Left ventricle myocardium superior (tissue), 1 donor: ENCODE results near the gene ARHGAP25. TPM values are rescaled to one million over a fixed set of nuclear protein-coding genes. Genes with fewer than 3 reads are reported as not detected.

Experiments used
- ATAC-seq: fragments of 200-7000 bp; cut with Tn5 transposase; one replicate; pipeline ENCODE4 v1.9.1; 2020; ENCODE audit warnings: mild to moderate bottlenecking, moderate library complexity
- DNase-seq: peaks from one replicate; pipeline ENCODE4 v3.0.0-alpha.2; 2020
- intact Hi-C: fragments of 100-400 bp; cut with micrococcal nuclease; formaldehyde crosslinking; loops from one replicate; pipeline ENCODE4 v1.11.0; 2022
- long read RNA-seq: library from polyadenylated mRNA; unstranded; transcript quantifications from one replicate; pipeline ENCODE4 v2.0.0, GENCODE V29; 2021
- total RNA-seq: library from RNA; stranded (reverse); fragmentation: NEBNext Ultra II Directional; extraction: Animal tissue kit (Norgen Biotek cat#: 25700); gene quantifications from one replicate; pipeline ENCODE4 v1.2.1, GENCODE V29; 2021
- donor health status: DM: no; HTN: yes; CAD: no; lungs with severe emphysema.

ARHGAP25 gene, protein sequence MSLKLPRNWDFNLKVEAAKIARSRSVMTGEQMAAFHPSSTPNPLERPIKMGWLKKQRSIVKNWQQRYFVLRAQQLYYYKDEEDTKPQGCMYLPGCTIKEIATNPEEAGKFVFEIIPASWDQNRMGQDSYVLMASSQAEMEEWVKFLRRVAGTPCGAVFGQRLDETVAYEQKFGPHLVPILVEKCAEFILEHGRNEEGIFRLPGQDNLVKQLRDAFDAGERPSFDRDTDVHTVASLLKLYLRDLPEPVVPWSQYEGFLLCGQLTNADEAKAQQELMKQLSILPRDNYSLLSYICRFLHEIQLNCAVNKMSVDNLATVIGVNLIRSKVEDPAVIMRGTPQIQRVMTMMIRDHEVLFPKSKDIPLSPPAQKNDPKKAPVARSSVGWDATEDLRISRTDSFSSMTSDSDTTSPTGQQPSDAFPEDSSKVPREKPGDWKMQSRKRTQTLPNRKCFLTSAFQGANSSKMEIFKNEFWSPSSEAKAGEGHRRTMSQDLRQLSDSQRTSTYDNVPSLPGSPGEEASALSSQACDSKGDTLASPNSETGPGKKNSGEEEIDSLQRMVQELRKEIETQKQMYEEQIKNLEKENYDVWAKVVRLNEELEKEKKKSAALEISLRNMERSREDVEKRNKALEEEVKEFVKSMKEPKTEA
- 5.4 TPM for total RNA-seq
- long read RNA-seq, transcript ARHGAP25-203 (10 exons, 2,939 nt) = major isoform, 5 of 7 reads
- long read RNA-seq, partial matches to known transcripts = 1 of 7 reads
- long read RNA-seq, other reads (novel, unspliced or antisense) = 1 of 7 reads

DNA sequence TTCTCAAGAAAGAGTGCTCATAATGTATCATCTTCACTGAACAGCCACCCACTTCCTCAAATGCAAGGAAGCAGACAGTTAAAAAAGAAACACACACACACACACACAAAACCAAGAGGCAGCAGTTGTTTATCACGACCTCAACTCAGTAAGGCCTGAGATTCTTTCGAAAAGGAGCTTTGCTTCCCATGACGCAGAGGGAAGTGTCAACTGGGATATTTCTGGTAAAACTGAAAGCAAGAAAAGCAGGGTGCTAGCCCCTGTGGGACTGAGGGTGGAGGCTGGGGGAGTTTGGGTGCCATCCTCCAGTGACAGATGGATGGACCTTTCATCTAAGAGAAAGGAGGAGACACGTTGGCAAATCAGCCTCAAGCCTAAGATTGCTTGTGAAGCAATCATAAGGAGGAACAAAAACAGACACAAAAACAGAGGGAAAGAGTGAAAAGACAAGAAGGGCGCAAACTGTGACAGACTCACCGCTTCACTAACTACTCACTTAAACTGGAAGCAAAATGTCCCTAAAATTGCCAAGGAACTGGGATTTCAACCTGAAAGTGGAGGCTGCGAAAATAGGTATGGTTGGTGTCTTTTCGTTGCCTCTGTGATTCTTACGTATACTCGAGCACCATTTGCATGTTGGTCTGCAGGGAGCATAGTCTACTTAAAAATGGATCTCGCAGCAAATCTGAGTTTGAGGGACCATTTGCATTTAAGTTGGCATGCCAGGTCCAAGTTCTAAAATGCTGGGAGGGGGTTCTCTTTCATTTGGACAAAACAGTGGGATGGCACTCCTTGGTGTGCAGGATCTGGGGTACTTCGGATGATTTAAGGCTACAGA is at the start of gene ARHGAP25:
ARHGAP25 (plus strand) TSS at position 124 of the 838 bp plus-strand sequence; CDS start at position 513, 389 bp downstream.
- intact Hi-C loops = no loop called here
- DNase-seq = no peak
- peak; percentile 51 for ATAC-seq

DNA sequence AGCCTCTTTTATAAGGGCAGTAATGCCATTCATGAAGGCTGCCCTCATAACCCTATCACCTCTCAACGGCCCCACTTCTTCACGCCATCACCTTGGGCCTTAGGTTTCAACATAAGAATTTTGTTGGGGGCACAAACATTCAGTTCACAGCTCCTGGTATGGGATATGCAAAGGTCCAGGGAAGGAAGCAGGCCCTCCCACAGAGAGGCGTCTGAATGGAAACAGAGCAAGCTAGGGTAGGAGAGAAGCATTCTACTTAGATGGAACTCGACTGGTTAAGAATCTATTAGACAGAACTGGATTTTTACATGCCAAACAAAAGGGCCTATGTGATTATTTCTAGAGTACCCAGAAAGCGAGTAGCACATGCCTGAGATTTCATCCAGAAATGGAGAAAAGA is 48.4 kb upstream of the ARHGAP25 start:
- ATAC-seq (no peak), DNase-seq (no peak)

DNA sequence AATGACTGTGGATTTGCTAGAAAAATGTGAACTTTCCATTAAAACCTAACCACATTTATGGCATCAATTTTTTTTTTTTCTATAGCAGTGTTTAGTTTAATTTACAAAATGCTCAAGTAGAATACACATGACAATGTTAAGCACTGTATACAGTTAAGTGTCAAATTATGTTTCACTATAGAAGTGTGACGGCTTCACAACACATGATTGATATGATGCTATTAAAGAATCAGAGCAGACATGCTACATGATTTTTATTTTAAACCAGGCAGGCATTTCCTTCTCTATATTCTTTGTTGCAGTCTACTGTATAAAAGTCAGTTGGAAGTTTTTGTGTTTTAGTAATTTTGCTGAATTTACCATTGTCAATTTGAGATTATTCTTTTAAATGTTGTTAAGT is 47.6 kb upstream of the ARHGAP25 start:
- no peak for DNase-seq
- intact Hi-C loops = no loop called here
- ATAC-seq = no peak

More for the DNA sequence above, 48.4 kb upstream of the ARHGAP25 start:
- intact Hi-C loops = no loop called here

DNA sequence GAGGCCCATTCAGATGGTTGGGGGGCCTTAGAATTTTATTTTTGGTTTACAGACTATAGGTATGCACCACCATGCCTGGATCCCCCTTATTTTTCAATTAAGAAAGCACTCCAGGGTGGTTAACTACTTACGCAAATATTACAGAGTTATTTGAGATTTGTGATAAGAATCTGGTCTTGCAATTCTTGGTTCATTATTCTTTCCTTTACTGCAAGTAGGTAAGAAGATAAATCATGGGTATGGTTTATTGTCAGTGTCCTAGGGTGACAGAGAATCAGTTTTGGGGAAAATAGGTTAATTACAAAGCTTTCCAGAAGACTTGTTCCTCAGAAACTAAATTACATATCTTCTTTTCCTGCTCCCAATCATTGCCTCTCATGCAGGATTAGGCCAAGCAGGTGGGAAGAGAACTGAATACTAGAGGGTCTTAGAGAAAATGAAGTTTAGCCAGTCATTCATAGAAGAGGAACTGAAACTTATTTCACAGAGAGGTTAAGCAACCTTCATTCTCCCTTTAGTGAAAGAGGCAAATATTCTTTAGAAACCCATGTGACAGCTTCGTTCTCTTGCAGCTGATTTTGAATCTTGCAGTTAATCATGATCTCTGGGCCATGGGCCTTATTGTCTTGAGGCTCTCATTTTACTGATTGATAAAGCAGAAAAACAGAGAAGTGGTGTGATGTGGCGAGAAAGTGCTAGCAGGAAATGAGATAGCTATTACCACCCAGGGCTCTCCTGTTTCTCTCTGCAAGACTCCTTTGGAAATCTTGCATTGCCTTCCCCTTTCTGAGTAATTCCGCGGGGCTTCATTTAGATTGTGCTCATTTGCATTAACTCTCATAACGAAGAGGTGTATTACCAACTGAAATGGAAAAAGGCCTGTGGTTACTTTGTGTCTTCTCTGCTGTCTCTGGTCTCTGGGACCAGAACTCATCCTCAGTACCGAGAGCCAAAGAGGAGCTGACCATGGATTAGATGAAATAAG is 44.8 kb upstream of the ARHGAP25 start:
- intact Hi-C loops = no loop called here
- ATAC-seq (no peak), DNase-seq (no peak)

DNA sequence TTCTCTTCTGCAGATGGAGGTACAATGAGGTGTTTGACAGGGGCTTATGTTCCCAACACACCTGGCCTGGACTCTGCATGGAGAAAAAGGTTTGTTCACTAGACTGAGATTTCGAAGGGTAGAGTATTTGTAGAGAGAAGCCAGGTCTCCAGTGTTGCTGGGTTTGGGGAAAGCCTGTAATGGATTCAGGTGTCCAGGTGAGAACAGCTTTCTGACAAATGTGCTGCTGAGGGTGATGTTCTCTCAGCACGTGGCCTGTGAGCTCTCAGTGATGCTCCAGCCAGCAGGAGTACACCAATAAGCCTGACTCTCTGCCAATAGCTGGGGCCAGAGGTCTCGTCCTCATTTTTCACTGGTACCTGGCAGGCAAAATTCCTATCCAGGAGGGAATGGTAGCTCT is 43.8 kb upstream of the ARHGAP25 start:
- intact Hi-C loops = no loop called here
- ATAC-seq (no peak), DNase-seq (no peak)

DNA sequence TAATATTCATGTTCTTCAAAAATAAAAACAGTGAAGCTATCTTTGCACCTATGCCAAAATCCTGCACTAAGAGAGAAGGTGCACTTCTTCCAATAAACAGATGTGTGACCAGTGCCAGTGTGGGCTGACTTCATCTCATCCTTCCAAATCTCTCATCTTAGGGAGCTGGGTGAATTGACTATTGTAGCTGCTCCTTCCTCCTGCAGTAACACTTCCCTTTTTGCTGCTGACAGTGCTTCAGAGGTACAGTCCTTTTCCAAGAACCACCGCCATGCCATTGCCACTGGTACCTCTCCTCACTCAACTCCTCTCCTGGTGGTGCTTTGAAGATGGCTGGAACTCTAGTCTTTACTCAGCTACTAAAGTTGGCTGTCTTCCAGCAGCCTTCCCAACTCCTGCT is 42.1 kb upstream of the ARHGAP25 start:
- DNase-seq (no peak), ATAC-seq (no peak)
- intact Hi-C loops = no loop called here

DNA sequence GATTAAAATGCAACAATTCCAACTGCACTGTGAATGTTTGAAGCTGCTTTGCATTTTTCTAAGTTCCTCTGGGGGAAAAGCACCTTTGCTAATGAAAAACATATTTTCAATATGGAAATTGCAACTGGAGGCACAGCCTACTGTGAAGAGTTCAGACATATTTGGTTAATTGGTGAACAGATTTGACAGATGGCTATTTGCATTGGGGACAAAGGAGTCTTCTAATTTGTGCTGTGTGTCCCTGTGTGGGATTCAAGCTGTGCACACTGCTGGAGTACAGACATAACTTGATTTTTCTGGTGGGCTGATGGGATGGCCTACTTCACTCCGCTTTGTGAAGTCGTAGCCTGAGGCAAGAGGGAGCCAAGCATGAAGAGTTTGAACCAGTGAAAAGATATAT is 40.7 kb upstream of the ARHGAP25 start:
- intact Hi-C loops = no loop called here
- ATAC-seq = no peak

DNA sequence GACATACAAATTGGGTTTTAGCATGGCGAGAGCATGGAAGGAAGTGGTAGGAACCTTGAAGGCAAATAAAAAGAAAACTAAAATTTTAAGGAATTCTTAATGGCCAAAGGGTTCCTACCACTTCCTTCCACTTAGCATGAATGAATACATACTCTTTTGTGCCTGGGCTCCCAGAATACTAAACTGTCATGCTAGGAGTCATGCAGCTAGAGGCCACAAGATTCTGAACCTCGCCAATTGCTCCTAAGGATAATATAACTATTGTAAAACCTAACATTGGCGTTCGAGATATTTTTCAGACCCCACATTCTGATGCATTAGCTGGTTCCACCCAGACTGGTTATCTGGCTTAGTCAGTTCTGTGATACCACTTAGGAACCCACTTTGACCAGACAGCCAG is 38.6 kb upstream of the ARHGAP25 start:
- ATAC-seq (no peak), DNase-seq (no peak)
- intact Hi-C loops = no loop called here

More for the DNA sequence above, 40.7 kb upstream of the ARHGAP25 start:
- no peak for DNase-seq

DNA sequence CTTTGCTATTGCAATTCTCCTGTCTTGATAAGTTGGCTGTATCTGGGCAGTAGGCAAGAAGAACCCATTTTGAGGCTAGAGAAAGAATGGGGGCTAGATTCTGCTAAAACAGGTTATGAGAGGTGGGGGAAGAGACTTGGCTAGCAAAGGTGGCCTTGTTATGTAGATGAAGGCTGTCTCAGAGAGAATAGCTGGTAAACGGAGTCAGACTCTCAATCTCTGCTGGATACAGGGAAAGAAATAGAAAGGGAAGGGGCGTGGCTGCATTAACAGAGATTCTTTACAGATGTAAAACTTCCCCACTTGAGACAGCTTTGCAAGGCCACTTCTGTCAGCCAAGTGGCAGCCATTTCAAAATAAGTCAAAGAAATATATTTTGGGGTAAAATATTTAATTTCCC is 38.1 kb upstream of the ARHGAP25 start:
- ATAC-seq (no peak), DNase-seq (no peak)
- intact Hi-C loops = no loop called here

DNA sequence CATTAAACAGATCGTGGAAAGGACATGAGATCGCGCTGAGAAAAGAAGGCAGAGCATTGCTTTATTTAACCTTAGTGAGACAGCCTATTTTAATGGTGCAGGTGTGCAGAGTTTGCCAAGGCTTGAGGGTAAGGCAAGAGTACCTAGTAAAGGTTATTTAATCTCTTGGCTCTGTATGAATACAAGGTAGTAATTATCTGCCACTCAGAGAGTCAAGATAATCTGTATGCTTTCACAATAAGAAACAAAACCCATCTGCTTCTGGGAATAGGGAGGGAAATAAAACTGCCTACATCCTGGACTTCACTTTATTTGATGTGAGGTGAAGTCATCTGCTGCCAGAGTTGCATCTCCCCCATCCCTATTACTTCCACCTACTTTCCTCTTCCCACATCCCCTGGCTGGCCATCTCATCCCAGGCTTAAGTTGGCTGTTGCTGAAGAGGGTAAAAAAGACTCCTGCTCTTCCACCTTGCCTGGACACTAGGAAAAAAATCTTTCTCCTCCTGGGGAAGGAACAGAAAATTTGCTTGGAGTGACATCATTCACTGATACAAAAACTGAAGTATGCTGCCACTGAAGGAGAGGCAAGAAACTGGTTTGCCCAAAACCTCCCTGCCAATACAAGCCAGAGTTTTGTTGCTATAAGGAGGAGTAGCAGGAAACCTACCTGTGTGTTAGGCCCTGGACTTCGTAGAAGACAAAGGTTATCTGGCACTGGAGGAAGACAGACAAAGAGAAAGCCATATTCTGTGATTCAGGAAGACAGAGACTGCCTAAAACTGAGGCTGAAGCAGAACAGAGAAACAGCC is 35.8 kb upstream of the ARHGAP25 start:
- intact Hi-C loops = no loop called here
- ATAC-seq = no peak

DNA sequence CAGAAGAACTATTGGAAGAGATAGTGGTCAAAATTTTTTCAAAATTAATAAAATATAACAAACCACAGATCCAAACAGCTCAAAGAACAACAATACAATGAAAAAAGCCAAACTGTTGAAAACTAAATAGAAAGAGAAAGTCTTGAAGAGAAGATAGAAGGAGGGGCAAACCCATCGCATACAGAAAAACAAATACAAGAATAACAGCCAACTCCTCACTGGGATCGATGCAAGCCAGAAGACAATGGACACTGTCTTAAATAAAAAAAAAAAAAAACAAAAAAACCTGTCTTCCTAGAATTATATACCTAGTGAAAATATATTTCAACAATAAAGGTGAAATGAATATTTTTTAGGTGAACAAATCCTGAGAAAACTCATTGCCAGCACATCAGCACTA is 34.1 kb upstream of the ARHGAP25 start:
- ATAC-seq (no peak), DNase-seq (no peak)
- intact Hi-C loops = loop anchor here (10.0 kb wide), 1 partner anchor 214 kb away; no protein-coding TSS in a partner anchor

More for the DNA sequence above, 35.8 kb upstream of the ARHGAP25 start:
- DNase-seq = no peak

DNA sequence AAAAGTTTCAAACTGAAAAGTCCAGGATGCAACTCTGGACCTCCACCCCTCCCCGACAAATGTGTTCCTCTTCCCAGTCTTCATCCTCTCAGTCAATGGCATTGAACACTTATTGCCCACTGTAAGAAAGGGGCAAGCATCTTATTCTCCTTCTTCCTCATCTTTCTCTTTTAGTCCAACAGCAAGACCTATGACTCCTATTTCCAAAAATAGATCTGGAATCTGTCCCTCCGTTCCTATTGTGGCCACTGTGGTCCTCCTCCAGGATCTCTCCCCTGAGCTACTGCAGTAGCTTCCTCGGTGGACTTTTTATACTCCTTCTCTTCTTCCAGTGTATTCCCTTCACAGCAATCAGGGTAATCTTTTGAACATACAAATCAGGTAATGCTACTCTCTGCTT is 28.0 kb upstream of the ARHGAP25 start:
- intact Hi-C loops = loop anchor here (10.0 kb wide), 1 partner anchor 208 kb away; no protein-coding TSS in a partner anchor
- ATAC-seq (no peak), DNase-seq (no peak)

DNA sequence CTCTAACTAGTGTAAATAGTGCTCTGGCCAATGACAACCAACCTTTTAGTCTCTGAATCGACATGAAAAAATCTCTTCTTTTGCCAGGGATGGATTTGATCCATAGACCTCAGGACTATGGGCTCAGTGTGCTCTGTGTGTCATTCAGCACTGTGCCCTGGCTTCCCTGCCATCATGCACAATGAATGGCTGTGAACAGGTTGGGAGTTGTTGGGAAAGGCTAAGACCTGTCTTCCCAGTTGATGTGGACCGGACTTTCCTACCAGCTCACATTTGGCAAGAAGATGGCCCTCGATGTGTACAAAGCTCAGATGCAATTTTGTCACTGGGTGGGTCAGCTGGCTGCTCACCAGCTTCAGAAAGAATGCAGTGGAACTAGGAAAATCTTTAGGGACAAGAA is 26.0 kb upstream of the ARHGAP25 start:
- ATAC-seq (no peak), DNase-seq (no peak)
- intact Hi-C loops = loop anchor here (10.0 kb wide), 1 partner anchor 206 kb away; no protein-coding TSS in a partner anchor

DNA sequence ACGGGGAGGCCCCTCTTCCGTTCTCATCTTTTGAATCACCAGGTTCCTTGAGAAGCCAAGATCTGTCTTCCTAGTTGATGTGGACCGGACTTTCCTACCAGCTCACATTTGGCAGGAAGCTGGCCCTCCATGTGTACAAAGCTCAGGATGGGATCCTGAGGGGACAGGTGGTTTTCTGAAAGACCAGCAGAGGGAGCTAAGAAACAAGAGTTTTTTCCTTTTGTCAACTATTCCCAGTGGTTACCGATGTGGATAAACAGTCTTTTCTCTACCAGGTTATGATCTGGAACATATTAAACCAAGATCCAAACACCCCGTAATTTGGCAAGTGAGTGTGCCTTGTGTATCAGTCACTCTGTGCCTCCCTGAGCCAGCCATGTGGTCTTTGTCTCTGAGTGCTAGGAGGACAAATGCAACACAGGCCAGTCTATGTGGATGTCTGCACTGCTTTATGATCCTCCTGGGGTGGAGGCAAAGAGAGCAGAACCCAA is 25.1 kb upstream of the ARHGAP25 start:
- ATAC-seq (peak; percentile 68), DNase-seq (no peak)
- intact Hi-C loops = loop anchor here (10.0 kb wide), 1 partner anchor 205 kb away; no protein-coding TSS in a partner anchor

DNA sequence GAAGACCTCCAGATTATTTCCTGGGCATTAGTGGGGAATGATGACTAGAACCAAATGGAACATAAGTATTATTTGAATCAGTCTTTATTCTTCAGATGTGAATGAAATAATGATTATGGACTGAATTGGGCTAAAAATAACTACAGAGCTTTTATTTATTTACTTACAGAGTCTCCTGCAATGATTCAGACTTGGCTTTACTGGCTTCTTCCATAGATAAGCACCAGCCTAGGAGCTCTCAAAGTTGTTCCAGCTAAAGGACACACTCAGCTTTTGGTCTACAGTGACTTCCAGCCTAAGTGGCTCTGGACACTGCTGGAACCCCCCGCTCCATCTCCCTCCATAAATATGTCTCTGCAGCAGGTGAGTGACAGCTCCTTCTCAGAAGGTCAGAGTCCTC is 24.3 kb upstream of the ARHGAP25 start:
- no peak for ATAC-seq
- intact Hi-C loops = no loop called here
- no peak for DNase-seq

DNA sequence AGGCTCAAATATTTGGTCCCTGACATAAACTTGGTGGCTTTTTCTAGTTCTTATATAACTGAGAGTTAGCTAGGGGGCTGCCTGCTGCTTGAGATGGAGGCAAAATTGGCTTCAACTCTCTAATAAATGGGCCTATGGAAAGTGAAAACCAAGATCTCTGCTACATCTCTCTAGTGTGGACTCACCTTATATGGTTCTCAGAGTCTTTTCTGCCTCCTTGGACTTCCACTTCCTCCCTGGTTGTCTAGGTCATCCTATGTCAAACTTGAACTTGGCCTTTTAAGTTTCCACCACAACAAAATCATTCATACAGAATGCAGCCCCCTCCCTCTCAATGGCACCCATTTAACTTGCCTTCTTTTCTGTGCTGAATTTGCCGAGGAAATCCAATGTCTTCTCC is 23.9 kb upstream of the ARHGAP25 start:
- DNase-seq = no peak
- ATAC-seq = no peak
- intact Hi-C loops = no loop called here

DNA sequence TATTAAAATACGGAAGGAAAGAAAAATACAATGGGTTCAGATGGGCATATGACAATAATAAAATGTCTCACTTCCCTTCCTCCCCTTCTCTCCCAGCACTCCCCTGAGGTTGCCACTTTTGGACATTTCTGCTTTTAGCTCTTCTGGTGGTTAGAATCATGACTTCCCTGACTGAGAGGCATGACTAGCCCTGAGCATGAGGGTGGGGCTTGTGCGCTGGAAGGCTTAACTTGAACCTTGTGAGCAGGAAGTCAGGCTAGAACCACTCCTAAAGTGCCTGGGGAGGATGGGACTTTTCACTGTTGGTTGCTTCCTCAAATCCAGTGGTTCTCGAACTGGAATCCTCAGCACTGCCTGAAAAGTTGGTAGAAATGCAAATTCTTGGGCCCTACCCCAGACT is 19.7 kb upstream of the ARHGAP25 start:
- intact Hi-C loops = no loop called here
- DNase-seq (peak; percentile 55), ATAC-seq (peak; percentile 82)
